ENCODE results near the gene FABP7. TPM values are rescaled to one million over a fixed set of nuclear protein-coding genes. Genes with fewer than 3 reads are reported as not detected.
A peak's percentile ranks its signal among the peaks of the same experiment; 100 is the strongest.

Gene FABP7
- total and polyA plus RNA-seq, 2 of the 13 experiments (the other 11 are each of a cell fraction or from before 2014, with no cell fraction given), result not detected

DNA sequence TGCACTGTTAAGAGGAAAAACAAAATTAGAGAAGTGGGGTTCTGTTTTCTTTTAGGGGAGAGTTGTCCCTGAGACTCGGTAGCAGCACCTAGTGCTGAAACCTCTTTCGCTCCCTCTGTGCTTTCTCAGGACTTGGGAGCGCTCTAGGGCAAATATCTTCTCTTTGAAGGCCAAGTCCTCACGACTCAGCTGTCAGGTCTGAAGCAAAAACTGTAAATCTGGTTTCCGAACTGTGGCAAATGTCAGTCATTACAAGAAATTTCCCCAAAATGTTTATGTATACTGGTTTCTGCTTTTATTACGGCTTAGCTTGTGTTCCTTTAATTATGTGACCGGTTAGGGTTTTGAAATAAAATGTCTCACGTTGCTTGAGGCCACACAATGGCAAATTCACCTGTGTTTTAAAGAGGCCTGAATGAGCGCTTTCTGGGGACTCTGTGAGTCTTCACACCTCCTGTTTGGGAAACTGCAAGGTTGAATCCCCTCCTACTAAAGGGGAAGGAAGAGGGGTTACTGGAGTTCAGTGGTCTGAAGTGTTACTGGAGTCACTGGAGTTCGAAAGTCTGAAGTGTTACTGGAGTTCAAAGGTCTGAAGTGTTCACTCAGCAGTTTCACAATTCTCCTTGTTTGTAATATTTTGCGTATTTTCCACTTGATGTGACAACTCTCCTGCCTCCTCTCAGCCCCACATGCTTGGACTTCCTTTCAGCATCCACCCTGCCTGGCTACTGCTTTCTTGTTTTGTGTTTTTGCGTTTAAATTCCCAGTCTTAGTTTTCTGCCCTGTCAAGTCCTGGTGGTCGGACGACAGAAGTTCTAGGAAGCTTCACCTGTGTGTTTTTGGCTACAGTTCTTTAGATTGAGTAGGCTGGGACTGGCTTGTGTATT, 11.2 kb downstream of the FABP7 start (continued):
- TF ChIP-seq TGIF2 (CRISPR knock-in tag; IDR thresholded peaks at IDR 0.05), result no peak
- TF ChIP-seq, protein P1, sequence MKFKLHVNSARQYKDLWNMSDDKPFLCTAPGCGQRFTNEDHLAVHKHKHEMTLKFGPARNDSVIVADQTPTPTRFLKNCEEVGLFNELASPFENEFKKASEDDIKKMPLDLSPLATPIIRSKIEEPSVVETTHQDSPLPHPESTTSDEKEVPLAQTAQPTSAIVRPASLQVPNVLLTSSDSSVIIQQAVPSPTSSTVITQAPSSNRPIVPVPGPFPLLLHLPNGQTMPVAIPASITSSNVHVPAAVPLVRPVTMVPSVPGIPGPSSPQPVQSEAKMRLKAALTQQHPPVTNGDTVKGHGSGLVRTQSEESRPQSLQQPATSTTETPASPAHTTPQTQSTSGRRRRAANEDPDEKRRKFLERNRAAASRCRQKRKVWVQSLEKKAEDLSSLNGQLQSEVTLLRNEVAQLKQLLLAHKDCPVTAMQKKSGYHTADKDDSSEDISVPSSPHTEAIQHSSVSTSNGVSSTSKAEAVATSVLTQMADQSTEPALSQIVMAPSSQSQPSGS (CRISPR knock-in tag; IDR thresholded peaks at IDR 0.05), result peak; percentile 30; the same call in 1 of the 2 replicates
- TF ChIP-seq, protein P2, sequence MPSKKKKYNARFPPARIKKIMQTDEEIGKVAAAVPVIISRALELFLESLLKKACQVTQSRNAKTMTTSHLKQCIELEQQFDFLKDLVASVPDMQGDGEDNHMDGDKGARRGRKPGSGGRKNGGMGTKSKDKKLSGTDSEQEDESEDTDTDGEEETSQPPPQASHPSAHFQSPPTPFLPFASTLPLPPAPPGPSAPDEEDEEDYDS (CRISPR knock-in tag; IDR thresholded peaks at IDR 0.05), result peak; percentile 54; the same call in 1 of the 2 replicates
- no peak for TF ChIP-seq NFRKB (IDR thresholded peaks at IDR 0.05)
- TF ChIP-seq ZSCAN29 (CRISPR knock-in tag; conservative IDR thresholded peaks at IDR 0.05), result no peak
- TF ChIP-seq GLI4 (CRISPR knock-in tag; IDR thresholded peaks at IDR 0.05; ENCODE audit: borderline replicate concordance), result no peak
- no peak for TF ChIP-seq PRPF4 (IDR thresholded peaks at IDR 0.05; ENCODE audit: low read depth, low read length, poor library complexity, severe bottlenecking)
- no peak for TF ChIP-seq ZBTB40 (IDR thresholded peaks at IDR 0.05)
- TF ChIP-seq ZBTB40 (CRISPR knock-in tag; IDR thresholded peaks at IDR 0.05), result no peak; the same call in 1 of the 2 replicates
- peak; percentile 35; the same call in 1 of the 2 replicates for TF ChIP-seq RCOR2 (CRISPR knock-in tag; IDR thresholded peaks at IDR 0.05)
- no peak for TF ChIP-seq ZNF841 (CRISPR knock-in tag; IDR thresholded peaks at IDR 0.05; ENCODE audit: borderline replicate concordance)
- TF ChIP-seq, protein P3, sequence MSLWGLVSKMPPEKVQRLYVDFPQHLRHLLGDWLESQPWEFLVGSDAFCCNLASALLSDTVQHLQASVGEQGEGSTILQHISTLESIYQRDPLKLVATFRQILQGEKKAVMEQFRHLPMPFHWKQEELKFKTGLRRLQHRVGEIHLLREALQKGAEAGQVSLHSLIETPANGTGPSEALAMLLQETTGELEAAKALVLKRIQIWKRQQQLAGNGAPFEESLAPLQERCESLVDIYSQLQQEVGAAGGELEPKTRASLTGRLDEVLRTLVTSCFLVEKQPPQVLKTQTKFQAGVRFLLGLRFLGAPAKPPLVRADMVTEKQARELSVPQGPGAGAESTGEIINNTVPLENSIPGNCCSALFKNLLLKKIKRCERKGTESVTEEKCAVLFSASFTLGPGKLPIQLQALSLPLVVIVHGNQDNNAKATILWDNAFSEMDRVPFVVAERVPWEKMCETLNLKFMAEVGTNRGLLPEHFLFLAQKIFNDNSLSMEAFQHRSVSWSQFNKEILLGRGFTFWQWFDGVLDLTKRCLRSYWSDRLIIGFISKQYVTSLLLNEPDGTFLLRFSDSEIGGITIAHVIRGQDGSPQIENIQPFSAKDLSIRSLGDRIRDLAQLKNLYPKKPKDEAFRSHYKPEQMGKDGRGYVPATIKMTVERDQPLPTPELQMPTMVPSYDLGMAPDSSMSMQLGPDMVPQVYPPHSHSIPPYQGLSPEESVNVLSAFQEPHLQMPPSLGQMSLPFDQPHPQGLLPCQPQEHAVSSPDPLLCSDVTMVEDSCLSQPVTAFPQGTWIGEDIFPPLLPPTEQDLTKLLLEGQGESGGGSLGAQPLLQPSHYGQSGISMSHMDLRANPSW (CRISPR knock-in tag; IDR thresholded peaks at IDR 0.05; ENCODE audit: borderline replicate concordance), result no peak
- TF ChIP-seq ZNF552 (CRISPR knock-in tag; IDR thresholded peaks at IDR 0.05; ENCODE audit: borderline replicate concordance), result no peak
- TF ChIP-seq, protein P4, sequence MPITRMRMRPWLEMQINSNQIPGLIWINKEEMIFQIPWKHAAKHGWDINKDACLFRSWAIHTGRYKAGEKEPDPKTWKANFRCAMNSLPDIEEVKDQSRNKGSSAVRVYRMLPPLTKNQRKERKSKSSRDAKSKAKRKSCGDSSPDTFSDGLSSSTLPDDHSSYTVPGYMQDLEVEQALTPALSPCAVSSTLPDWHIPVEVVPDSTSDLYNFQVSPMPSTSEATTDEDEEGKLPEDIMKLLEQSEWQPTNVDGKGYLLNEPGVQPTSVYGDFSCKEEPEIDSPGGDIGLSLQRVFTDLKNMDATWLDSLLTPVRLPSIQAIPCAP (CRISPR knock-in tag; IDR thresholded peaks at IDR 0.05; ENCODE audit: low read depth), result no peak
